K562 (cell line): Measurements from ENCODE around the gene REEP3. TPM values are rescaled to one million over a fixed set of nuclear protein-coding genes. Genes with fewer than 3 reads are reported as not detected.

Experiments
- ATF6 ChIP-seq: sonication (generic); formaldehyde crosslinking; IDR thresholded peaks from 2 replicates; pipeline ENCODE4 v1.4.0; 2020; ENCODE audit warnings: mild to moderate bottlenecking, missing genetic modification reagents
- FOXA3 ChIP-seq, 2 experiments: fragments of 450-650 bp in 1 of 2; sonication (generic) in 1 of 2; formaldehyde crosslinking; IDR thresholded peaks in 1 of 2; conservative IDR thresholded peaks in 1 of 2; 2 replicates each; pipeline versions ENCODE4 v1.4.0 to v1.8.0; 2020 to 2022; ENCODE audit warnings: mild to moderate bottlenecking in 2 of 2, missing genetic modification reagents in 1 of 2
- MEIS2 ChIP-seq: fragments of 450-650 bp; IDR thresholded peaks from 2 replicates; pipeline ENCODE4 v1.6.1; 2014; ENCODE audit warnings: mild to moderate bottlenecking; ENCODE audit not compliant: partially characterized antibody
- MLX ChIP-seq, 2 experiments: fragments of 450-650 bp in 1 of 2; sonication (generic) in 1 of 2; formaldehyde crosslinking; conservative IDR thresholded peaks; 2 replicates each; pipeline versions ENCODE4 v1.4.0 to v1.8.1; 2020 to 2022; ENCODE audit warnings: mild to moderate bottlenecking in 1 of 2, missing genetic modification reagents in 1 of 2
- NR2C2 ChIP-seq, 2 experiments: fragments of 200-800 bp in 1 of 2; sonication (Bioruptor generic) in 1 of 2; sonication (generic) in 1 of 2; formaldehyde crosslinking in 1 of 2; IDR thresholded peaks; 2 replicates each; pipeline versions ENCODE4 v1.6.1 to v1.8.0; 2016 to 2022; ENCODE audit warnings: mild to moderate bottlenecking in 1 of 2, missing compliant biosample characterization in 1 of 2, missing genetic modification characterization in 1 of 2, missing genetic modification reagents in 1 of 2
- PKNOX1 ChIP-seq: fragments of 450-650 bp; IDR thresholded peaks from 2 replicates; pipeline ENCODE4 v1.6.1; 2016
- STAT6 ChIP-seq: sonication (generic); formaldehyde crosslinking; IDR thresholded peaks from 2 replicates; pipeline ENCODE4 v1.8.1; 2023; ENCODE audit warnings: mild to moderate bottlenecking, missing genetic modification reagents
- ZNF212 ChIP-seq: fragments of 450-650 bp; formaldehyde crosslinking; IDR thresholded peaks from 2 replicates; pipeline ENCODE4 v1.4.0; 2020; ENCODE audit warnings: mild to moderate bottlenecking
- ZNF217 ChIP-seq: sonication (generic); formaldehyde crosslinking; IDR thresholded peaks from 2 replicates; pipeline ENCODE4 v1.8.0; 2022; ENCODE audit warnings: mild to moderate bottlenecking, missing genetic modification reagents
- ZNF232 ChIP-seq: sonication (generic); formaldehyde crosslinking; IDR thresholded peaks from 2 replicates; pipeline ENCODE4 v1.8.0; 2022; ENCODE audit warnings: mild to moderate bottlenecking, missing genetic modification reagents
- polyA plus RNA-seq, 8 experiments: library from polyadenylated mRNA; depleted of rRNA in 4 of 8; stranded (reverse) in 5 of 8; unstranded in 3 of 8; fragments of >200 nt; fragmentation: Nextera tagmentation in 2 of 8; fragmentation: Illumina TruSeq in 1 of 8; extraction: Ambion mirVana in 2 of 8; extraction: Trizol in 1 of 8; gene quantifications; 2 replicates each; pipeline versions ENCODE4 v1.2.1 to v1.2.3, GENCODE V29; 2011 to 2014; ENCODE audit warnings: inconsistent platforms in 1 of 8, missing spikeins in 1 of 8
- total RNA-seq, 7 experiments: library from RNA; depleted of rRNA in 6 of 7; stranded (reverse); fragments of >200 nt in 6 of 7; fragmentation: Illumina TruSeq in 2 of 7; extraction: Trizol in 2 of 7; gene quantifications; 2 replicates each; pipeline versions ENCODE4 v1.2.1 to v1.2.3, GENCODE V29; 2011 to 2021; ENCODE audit warnings: low replicate concordance in 1 of 7
- TF ChIP-seq, protein P1 (sequence below): fragments of 200-800 bp; sonication (Bioruptor generic); IDR thresholded peaks from 2 replicates; pipeline ENCODE4 v1.6.1; 2017; ENCODE audit warnings: missing genetic modification characterization, missing compliant biosample characterization

The REEP3 gene
- total and polyA plus RNA-seq, 9 of the 15 experiments (the other 6 are each of a cell fraction or from before 2014, with no cell fraction given) = 3.4 to 13.4 (median 9.2) TPM

GRCh38 chr10:63628526-63629362, 107.5 kb downstream of the REEP3 start (continued):
- no peak for TF ChIP-seq MLX (CRISPR knock-in tag; conservative IDR thresholded peaks at IDR 0.05)
- no peak for TF ChIP-seq ATF6 (CRISPR knock-in tag)
- TF ChIP-seq STAT6 = 0 out of 2 replicates have a peak, but pooled peaks have one; percentile 13
- TF ChIP-seq MEIS2 = peak; percentile 65
- TF ChIP-seq ZNF212 (CRISPR knock-in tag) = 0 out of 2 replicates have a peak, but pooled peaks have one; percentile 63
- TF ChIP-seq PKNOX1 = peak; percentile 14; the same call in 1 of the 2 replicates
- TF ChIP-seq FOXA3 (CRISPR knock-in tag; conservative IDR thresholded peaks at IDR 0.05 in 1 of 2, IDR thresholded peaks at IDR 0.05 in 1 of 2) = 0 out of 4 replicates have a peak, but pooled peaks of 1 of the 2 experiments have one; percentile 12
- 0 out of 2 replicates have a peak, but pooled peaks have one; percentile 43 for TF ChIP-seq ZNF232 (CRISPR knock-in tag)
- TF ChIP-seq, protein P1, sequence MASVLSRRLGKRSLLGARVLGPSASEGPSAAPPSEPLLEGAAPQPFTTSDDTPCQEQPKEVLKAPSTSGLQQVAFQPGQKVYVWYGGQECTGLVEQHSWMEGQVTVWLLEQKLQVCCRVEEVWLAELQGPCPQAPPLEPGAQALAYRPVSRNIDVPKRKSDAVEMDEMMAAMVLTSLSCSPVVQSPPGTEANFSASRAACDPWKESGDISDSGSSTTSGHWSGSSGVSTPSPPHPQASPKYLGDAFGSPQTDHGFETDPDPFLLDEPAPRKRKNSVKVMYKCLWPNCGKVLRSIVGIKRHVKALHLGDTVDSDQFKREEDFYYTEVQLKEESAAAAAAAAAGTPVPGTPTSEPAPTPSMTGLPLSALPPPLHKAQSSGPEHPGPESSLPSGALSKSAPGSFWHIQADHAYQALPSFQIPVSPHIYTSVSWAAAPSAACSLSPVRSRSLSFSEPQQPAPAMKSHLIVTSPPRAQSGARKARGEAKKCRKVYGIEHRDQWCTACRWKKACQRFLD (CRISPR knock-in tag) = 0 out of 2 replicates have a peak, but pooled peaks have one; percentile 33
- TF ChIP-seq ZNF217 = no peak
- TF ChIP-seq NR2C2 (CRISPR knock-in tag; IDR thresholded peaks at IDR 0.05) = no peak
- peak; percentile 35 for TF ChIP-seq NR2C2 (tag; IDR thresholded peaks at IDR 0.05)
